ENCODE results near the gene IMPA2.

The IMPA2 gene

GRCh38 chr18:11996907-11997306 is 15.6 kb downstream of the IMPA2 start:
- Histone ChIP-seq H3K9me3 (ENCODE audit: insufficient read depth, low read length, severe bottlenecking) (no peaks in the 10 kb centered on the region), H3K4me3 (ENCODE audit: low read depth in 1 of 2, low read length in 2 of 2) (no peak overlapping the region), H2AFZ (ENCODE audit: low read depth, low read length) (no peak overlapping the region), H4K20me1 (ENCODE audit: insufficient read depth, low read length) (no peaks in the 10 kb centered on the region), H3K27ac (ENCODE audit: low read length) (no peak overlapping the region), H3K36me3 (ENCODE audit: insufficient read depth, low read length) (no peaks in the 10 kb centered on the region), H3K4me1 (ENCODE audit: insufficient read depth, low read length) (peaks cover 14% of the 10 kb centered on the region), H3K9ac (ENCODE audit: low read depth, low read length) (no peak overlapping the region), H3K4me2 (ENCODE audit: insufficient read depth, low read length) (no peak overlapping the region), H3K79me2 (ENCODE audit: insufficient read depth, low read length) (no peaks in the 10 kb centered on the region), H3K27me3 (ENCODE audit: insufficient read depth, low read length, poor library complexity) (no peaks in the 10 kb centered on the region)
- ATAC-seq (ENCODE audit: insufficient read depth, low read depth) = no peak
- DNase-seq = no peak
- no peak for TF ChIP-seq EZH2 (IDR thresholded peaks at IDR 0.05; ENCODE audit: borderline replicate concordance, low read depth, low read length, severe bottlenecking)
- TF ChIP-seq CTCF (IDR thresholded peaks at IDR 0.05; ENCODE audit: borderline replicate concordance, extremely low read depth, low read length, poor library complexity, severe bottlenecking) = no peak

GRCh38 chr18:11997466-11997865 is 16.2 kb downstream of the IMPA2 start:
- H3K36me3 ChIP-seq (ENCODE audit: insufficient read depth, low read length) = no peaks in the 10 kb centered on the region
- no peaks in the 10 kb centered on the region for H3K79me2 ChIP-seq (ENCODE audit: insufficient read depth, low read length)
- no peak overlapping the region for H3K4me3 ChIP-seq (ENCODE audit: low read depth in 1 of 2, low read length in 2 of 2)
- TF ChIP-seq EZH2 (IDR thresholded peaks at IDR 0.05; ENCODE audit: borderline replicate concordance, low read depth, low read length, severe bottlenecking) (no peak), CTCF (IDR thresholded peaks at IDR 0.05; ENCODE audit: borderline replicate concordance, extremely low read depth, low read length, poor library complexity, severe bottlenecking) (no peak)
- H3K4me2 ChIP-seq (ENCODE audit: insufficient read depth, low read length) = no peak overlapping the region
- H4K20me1 ChIP-seq (ENCODE audit: insufficient read depth, low read length) = no peaks in the 10 kb centered on the region
- H3K4me1 ChIP-seq (ENCODE audit: insufficient read depth, low read length) = peaks cover 14% of the 10 kb centered on the region
- H3K9me3 ChIP-seq (ENCODE audit: insufficient read depth, low read length, severe bottlenecking) = no peaks in the 10 kb centered on the region
- no peaks in the 10 kb centered on the region for H3K27me3 ChIP-seq (ENCODE audit: insufficient read depth, low read length, poor library complexity)
- H2AFZ ChIP-seq (ENCODE audit: low read depth, low read length) = no peak overlapping the region
- ATAC-seq (ENCODE audit: insufficient read depth, low read depth) = no peak
- no peak for DNase-seq
- H3K27ac ChIP-seq (ENCODE audit: low read length) = no peak overlapping the region
- H3K9ac ChIP-seq (ENCODE audit: low read depth, low read length) = no peak overlapping the region

GRCh38 chr18:11998193-11998592 is 16.9 kb downstream of the IMPA2 start:
- Histone ChIP-seq H3K4me3 (ENCODE audit: low read depth in 1 of 2, low read length in 2 of 2) (no peak overlapping the region), H3K9ac (ENCODE audit: low read depth, low read length) (no peak overlapping the region), H2AFZ (ENCODE audit: low read depth, low read length) (no peak overlapping the region), H3K4me1 (ENCODE audit: insufficient read depth, low read length) (peaks cover 14% of the 10 kb centered on the region), H3K27ac (ENCODE audit: low read length) (no peak overlapping the region), H4K20me1 (ENCODE audit: insufficient read depth, low read length) (no peaks in the 10 kb centered on the region), H3K36me3 (ENCODE audit: insufficient read depth, low read length) (no peaks in the 10 kb centered on the region), H3K79me2 (ENCODE audit: insufficient read depth, low read length) (no peaks in the 10 kb centered on the region), H3K27me3 (ENCODE audit: insufficient read depth, low read length, poor library complexity) (no peaks in the 10 kb centered on the region), H3K4me2 (ENCODE audit: insufficient read depth, low read length) (no peak overlapping the region), H3K9me3 (ENCODE audit: insufficient read depth, low read length, severe bottlenecking) (no peaks in the 10 kb centered on the region)
- no peak for TF ChIP-seq CTCF (IDR thresholded peaks at IDR 0.05; ENCODE audit: borderline replicate concordance, extremely low read depth, low read length, poor library complexity, severe bottlenecking)
- TF ChIP-seq EZH2 (IDR thresholded peaks at IDR 0.05; ENCODE audit: borderline replicate concordance, low read depth, low read length, severe bottlenecking) = no peak
- DNase-seq (no peak), ATAC-seq (ENCODE audit: insufficient read depth, low read depth) (no peak)

GRCh38 chr18:11999429-11999828 is 18.1 kb downstream of the IMPA2 start:
- no peaks in the 10 kb centered on the region for H3K27me3 ChIP-seq (ENCODE audit: insufficient read depth, low read length, poor library complexity)
- H2AFZ ChIP-seq (ENCODE audit: low read depth, low read length) = no peak overlapping the region
- no peak overlapping the region for H3K9ac ChIP-seq (ENCODE audit: low read depth, low read length)
- no peaks in the 10 kb centered on the region for H3K79me2 ChIP-seq (ENCODE audit: insufficient read depth, low read length)
- no peaks in the 10 kb centered on the region for H3K36me3 ChIP-seq (ENCODE audit: insufficient read depth, low read length)
- H3K27ac ChIP-seq (ENCODE audit: low read length) = no peak overlapping the region
- TF ChIP-seq CTCF (IDR thresholded peaks at IDR 0.05; ENCODE audit: borderline replicate concordance, extremely low read depth, low read length, poor library complexity, severe bottlenecking) (no peak), EZH2 (IDR thresholded peaks at IDR 0.05; ENCODE audit: borderline replicate concordance, low read depth, low read length, severe bottlenecking) (no peak)
- no peaks in the 10 kb centered on the region for H4K20me1 ChIP-seq (ENCODE audit: insufficient read depth, low read length)
- H3K4me2 ChIP-seq (ENCODE audit: insufficient read depth, low read length) = no peak overlapping the region
- DNase-seq = no peak
- peaks cover 14% of the 10 kb centered on the region for H3K4me1 ChIP-seq (ENCODE audit: insufficient read depth, low read length)
- no peak overlapping the region for H3K4me3 ChIP-seq (ENCODE audit: low read depth in 1 of 2, low read length in 2 of 2)
- no peak for ATAC-seq (ENCODE audit: insufficient read depth, low read depth)
- H3K9me3 ChIP-seq (ENCODE audit: insufficient read depth, low read length, severe bottlenecking) = no peaks in the 10 kb centered on the region

Data from DND-41 (cell line).